ENCODE data around the gene NRP2.

Gene NRP2

GRCh38 chr2:205659922-205660321, 22.4 kb upstream of the NRP2 start:
- in situ Hi-C loops (cut with MboI; ENCODE audit: low sequenced_read_pairs), result no loop called here

- in situ Hi-C loops (cut with MboI; ENCODE audit: low sequenced_read_pairs), result no loop called here
These were observed 21.7 kb upstream of the NRP2 start for GRCh38 chr2:205660521-205661124.

DNA sequence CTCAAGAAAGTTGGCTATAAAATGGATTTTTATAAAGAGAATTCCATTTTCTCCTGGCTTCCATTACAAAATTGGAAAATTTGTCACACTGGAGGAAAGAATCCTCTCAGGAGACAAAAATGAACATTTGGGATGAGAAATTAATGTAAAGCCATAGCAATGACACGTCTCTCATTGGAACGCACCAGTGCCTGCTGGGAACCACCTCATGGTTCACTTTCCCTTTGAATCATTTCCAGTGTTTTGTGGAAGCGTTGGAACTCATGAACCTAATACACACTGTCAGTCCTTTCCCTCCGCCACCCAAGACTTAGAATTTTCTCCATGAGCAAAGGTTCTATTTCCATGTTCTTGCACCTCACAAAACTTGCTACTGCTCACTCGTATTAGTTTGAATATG, 21.0 kb upstream of the NRP2 start:
- in situ Hi-C loops (cut with MboI; ENCODE audit: low sequenced_read_pairs), result no loop called here

DNA sequence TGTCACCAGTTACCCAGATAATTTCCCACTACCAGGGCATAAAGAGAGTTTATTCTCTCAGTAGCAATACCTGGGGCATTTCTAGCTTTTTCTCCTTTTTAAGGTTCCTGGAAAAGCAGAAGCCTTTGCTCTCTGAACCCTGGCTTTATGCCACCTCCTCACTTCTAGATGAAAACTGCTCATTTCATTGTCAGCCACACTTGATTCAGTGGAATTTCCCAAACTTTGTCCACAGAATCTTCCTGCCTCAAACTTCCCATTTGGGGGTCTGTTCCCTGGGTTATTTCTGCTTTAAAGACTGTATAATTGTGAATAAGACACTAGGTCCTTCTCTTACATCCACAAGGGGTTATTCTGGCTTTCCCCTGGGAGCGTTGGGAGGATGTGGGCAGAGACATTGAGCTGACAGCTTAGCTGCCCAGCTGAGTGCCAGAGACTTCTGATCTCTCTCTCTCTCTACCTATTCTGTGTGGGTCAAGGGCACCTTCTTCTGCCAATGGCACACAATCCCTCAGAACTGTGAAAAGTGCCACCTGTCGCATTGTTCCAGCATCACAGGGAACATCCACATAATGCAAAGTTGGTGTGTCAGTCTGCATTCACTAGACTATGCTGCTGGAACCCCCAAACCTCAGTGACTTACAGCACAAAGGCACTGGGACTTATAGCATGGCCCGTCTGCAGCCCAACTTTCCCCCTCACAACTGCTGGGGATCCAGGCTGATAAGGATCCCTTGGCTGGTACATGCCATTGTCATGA, 19.9 kb upstream of the NRP2 start:
- in situ Hi-C loops (cut with MboI; ENCODE audit: low sequenced_read_pairs), result no loop called here

DNA sequence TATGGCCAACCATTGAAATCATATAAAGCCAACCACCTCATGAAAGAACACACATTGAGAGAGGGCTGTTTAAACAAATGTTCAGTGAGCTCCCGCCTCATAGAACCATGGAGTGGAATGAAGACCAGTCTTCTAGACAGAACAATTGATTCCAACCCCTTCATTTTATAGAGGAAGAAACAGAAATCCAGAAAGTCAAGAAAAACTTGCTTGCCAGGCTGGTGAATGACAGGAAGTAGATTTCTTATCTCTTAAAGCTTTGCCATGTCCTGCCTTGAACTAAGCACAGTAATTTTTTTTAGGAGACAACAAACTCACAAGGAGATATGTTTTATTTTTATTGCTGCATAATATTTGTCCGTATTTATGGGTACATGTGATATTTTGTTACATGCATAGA, 16.5 kb upstream of the NRP2 start:
- in situ Hi-C loops (cut with MboI; ENCODE audit: low sequenced_read_pairs), result no loop called here

- in situ Hi-C loops (cut with MboI; ENCODE audit: low sequenced_read_pairs), result no loop called here
These were observed 12.0 kb upstream of the NRP2 start for GRCh38 chr2:205670292-205670691.

DNA sequence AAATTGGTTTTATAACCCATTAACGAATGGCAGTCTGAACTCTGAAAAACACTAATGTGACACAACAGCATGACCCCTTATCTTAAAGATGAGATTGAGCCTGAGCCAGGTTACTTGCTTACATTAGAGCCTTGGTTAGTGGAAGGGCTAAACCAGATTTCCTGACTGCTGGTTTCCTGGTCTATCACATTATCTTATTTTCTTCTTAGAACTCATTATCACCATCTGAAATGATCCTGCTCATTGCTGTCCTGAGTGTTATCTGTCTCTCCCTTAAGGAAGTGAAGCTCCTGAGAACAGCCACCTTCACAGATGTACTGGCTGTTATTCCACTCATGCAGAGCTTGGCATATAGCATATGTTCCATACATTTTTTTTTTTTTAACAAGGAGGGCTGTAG, 9.0 kb upstream of the NRP2 start:
- in situ Hi-C loops (cut with MboI; ENCODE audit: low sequenced_read_pairs), result no loop called here

GRCh38 chr2:205675861-205676516, 6.3 kb upstream of the NRP2 start:
- in situ Hi-C loops (cut with MboI; ENCODE audit: low sequenced_read_pairs), result no loop called here

- in situ Hi-C loops (cut with MboI; ENCODE audit: low sequenced_read_pairs), result no loop called here
These were observed 3.7 kb upstream of the NRP2 start for GRCh38 chr2:205678541-205679142.

DNA sequence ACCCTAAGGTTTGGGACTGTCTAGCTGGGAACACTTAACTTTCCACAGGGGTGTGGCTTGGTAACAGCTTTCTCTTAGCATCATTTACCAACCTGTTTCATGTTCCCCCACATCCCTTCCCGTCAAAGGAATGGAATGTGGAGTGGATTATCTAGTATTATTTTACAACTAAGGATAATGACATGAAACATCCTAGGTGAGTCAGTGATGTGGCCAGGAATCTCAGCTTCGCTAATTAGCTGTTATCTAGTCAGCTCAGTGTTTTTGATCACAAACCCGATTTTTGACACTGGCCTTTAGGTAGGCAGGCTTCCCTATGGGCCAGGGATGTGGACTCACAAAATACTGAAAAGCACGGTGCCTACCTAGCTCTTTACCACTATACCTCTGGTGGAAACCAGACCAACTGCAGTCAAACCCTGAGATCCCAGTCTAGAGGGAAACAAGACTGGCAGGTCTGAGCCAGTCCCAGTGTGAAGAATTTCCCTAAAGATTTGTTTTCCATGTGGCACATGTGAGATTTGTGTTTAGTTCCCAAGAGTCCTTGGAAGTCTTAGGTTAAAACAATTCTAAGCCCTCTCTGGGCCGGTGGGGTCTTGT, 2.8 kb upstream of the NRP2 start:
- in situ Hi-C loops (cut with MboI; ENCODE audit: low sequenced_read_pairs), result no loop called here

DNA sequence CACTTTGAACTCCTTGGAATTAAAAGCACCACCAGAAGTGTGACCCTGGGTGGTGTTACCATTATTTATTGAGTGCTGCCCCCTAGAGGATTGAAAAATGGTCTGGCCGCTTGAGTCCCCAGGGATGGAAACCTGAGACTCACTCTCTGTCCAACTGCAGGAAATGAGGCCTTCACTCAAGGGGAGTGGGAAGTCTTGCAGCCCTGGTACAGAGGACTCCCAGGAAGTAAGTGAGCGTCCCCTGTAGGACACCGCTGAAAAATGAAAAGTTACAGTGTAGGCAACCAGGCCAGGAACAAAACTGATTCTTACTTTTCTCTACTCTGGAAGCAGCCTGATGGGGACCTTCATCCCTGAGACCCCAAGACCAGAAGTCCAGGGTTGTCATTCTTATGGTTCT, 2.2 kb upstream of the NRP2 start:
- in situ Hi-C loops (cut with MboI; ENCODE audit: low sequenced_read_pairs), result no loop called here

DNA sequence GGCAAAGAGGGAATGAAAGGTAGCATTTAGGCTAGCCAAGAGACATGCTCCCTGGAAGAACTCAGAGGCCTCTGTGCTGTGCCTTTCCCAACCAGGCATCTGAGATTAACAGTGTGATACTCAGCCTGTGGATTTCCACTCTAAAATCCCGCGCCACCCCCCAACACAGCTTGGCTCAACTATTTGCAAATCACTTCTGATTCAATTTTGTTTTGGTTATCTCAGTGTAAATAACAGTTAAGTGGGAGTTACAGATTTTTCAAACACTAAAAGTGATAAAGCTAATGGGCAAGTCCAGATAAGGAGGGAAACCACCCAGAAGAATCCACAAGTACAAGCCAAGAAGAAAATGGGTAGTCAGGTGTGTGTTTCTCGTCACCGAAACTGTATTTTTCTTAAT, 1.4 kb upstream of the NRP2 start:
- in situ Hi-C loops (cut with MboI; ENCODE audit: low sequenced_read_pairs), result no loop called here

GRCh38 chr2:205681401-205682238, 681 bp upstream of the NRP2 start:
- in situ Hi-C loops (cut with MboI; ENCODE audit: low sequenced_read_pairs), result no loop called here

GRCh38 chr2:205682971-205683501, 735 bp downstream of the NRP2 start:
- in situ Hi-C loops (cut with MboI; ENCODE audit: low sequenced_read_pairs), result no loop called here

- in situ Hi-C loops (cut with MboI; ENCODE audit: low sequenced_read_pairs), result no loop called here
These were observed 1.4 kb downstream of the NRP2 start for GRCh38 chr2:205683502-205684367.

DNA sequence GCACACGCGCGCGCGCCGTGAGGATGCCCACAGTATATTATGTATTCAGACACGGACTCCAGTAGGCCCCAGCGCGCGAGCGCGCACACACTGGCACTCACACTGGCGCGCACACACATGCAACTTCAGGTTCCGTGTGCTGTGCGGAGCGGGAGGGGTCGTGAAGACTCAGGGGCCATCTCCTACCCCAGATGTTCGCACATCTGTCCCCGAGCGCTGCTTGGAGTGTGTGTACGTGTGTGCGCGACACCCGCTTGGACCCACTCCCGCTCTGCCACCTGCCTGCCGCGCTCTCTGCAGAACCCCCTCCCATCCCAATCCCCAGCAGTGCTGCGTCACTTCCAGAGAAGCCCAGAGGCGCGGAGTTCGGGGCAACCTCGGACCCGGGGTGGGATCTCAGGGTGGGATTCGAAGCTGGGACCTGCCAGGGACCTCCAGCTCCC, 2.6 kb downstream of the NRP2 start:
- in situ Hi-C loops (cut with MboI; ENCODE audit: low sequenced_read_pairs), result no loop called here

- in situ Hi-C loops (cut with MboI; ENCODE audit: low sequenced_read_pairs), result no loop called here
These were observed 3.2 kb downstream of the NRP2 start for GRCh38 chr2:205685314-205686055.

DNA sequence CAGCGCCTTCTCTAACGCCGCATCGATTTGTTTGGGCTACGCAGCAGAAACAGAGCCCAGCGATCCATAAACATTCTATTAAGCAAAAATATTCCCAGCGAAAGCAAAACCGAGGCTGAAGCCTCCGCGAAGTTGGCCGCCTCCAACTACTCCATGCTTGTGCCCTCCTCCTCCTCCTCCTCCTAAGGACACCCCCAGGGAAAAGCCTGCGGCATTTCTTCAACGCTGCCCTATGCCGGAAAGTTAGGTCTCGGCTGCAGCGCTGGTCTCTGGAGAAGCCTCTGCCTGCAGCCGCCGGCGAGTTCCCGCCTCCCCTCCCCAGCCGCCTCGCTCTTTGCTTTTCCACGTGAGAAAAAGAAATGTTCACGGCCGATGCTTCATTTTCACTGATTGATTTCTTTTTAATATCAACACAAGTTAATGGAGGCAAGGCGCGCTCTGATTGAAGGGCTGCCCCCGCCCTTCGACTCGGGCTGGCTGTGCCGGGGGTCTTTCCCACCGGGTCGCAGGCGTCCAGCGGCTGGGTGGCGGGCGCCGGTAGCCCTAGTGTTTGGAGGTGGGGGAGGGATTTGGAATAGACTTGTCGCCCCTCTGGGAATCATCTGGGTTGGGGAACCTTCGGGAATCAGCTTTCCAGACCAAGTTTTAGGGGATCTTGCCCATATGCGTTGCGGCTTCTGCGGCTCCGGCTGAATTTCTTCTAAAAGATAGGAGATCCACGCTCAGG, 3.9 kb downstream of the NRP2 start:
- in situ Hi-C loops (cut with MboI; ENCODE audit: low sequenced_read_pairs), result no loop called here

All from hTERT RPE-1 (cell line).